HepG2 (cell line): Measurements from ENCODE around the gene TMEM63B. TPM values are rescaled to one million over a fixed set of nuclear protein-coding genes. Genes with fewer than 3 reads are reported as not detected.

ENCODE experiments used
- BORCS8-MEF2B ChIP-seq: sonication (generic); formaldehyde crosslinking; IDR thresholded peaks from 2 replicates; pipeline ENCODE4 v1.8.0; 2022; ENCODE audit warnings: mild to moderate bottlenecking, missing genetic modification reagents
- HOXA5 ChIP-seq: sonication (generic); formaldehyde crosslinking; IDR thresholded peaks from 2 replicates; pipeline ENCODE4 v1.4.0; 2020; ENCODE audit warnings: missing genetic modification reagents
- KLF15 ChIP-seq: sonication (generic); formaldehyde crosslinking; IDR thresholded peaks from 2 replicates; pipeline ENCODE4 v1.8.1; 2023; ENCODE audit warnings: borderline replicate concordance, mild to moderate bottlenecking, inconsistent platforms, missing genetic modification reagents, mixed read lengths
- MAFG ChIP-seq: sonication (generic); formaldehyde crosslinking; IDR thresholded peaks from 2 replicates; pipeline ENCODE4 v1.5.1; 2020; ENCODE audit warnings: mild to moderate bottlenecking, missing genetic modification reagents
- MNT ChIP-seq: fragments of 450-650 bp; IDR thresholded peaks from 2 replicates; pipeline ENCODE4 v1.6.1; 2016
- SP4 ChIP-seq: sonication (generic); formaldehyde crosslinking; IDR thresholded peaks from 2 replicates; pipeline ENCODE4 v1.8.1; 2023; ENCODE audit warnings: mild to moderate bottlenecking, missing genetic modification reagents
- SSRP1 ChIP-seq: IDR thresholded peaks from 2 replicates; pipeline ENCODE4 v1.6.1; 2016; ENCODE audit warnings: control low read depth
- TAF1 ChIP-seq: sonication (generic); formaldehyde crosslinking; IDR thresholded peaks from 2 replicates; pipeline ENCODE4 v1.4.0; 2020; ENCODE audit warnings: missing genetic modification reagents
- XRCC5 ChIP-seq: fragments of 200-400 bp; formaldehyde crosslinking; optimal IDR thresholded peaks from 2 replicates; pipeline ENCODE3; 2017; ENCODE audit warnings: mild to moderate bottlenecking, low read length
- ZFP36 ChIP-seq: fragments of 150-350 bp; IDR thresholded peaks from 2 replicates; pipeline ENCODE4 v1.6.1; 2018; ENCODE audit warnings: borderline replicate concordance, low read length, low read depth; ENCODE audit not compliant: partially characterized antibody
- ZFY ChIP-seq: sonication (generic); formaldehyde crosslinking; IDR thresholded peaks from 2 replicates; pipeline ENCODE4 v1.4.0; 2020; ENCODE audit warnings: missing genetic modification reagents
- ZNF160 ChIP-seq: sonication (generic); formaldehyde crosslinking; IDR thresholded peaks from 2 replicates; pipeline ENCODE4 v1.8.0; 2022; ENCODE audit warnings: mild to moderate bottlenecking, inconsistent platforms, missing genetic modification reagents
- ZNF331 ChIP-seq: sonication (generic); formaldehyde crosslinking; IDR thresholded peaks from 2 replicates; pipeline ENCODE4 v1.4.0; 2020; ENCODE audit warnings: missing genetic modification reagents
- ZNF382 ChIP-seq: sonication (generic); formaldehyde crosslinking; IDR thresholded peaks from 2 replicates; pipeline ENCODE4 v1.5.0; 2020; ENCODE audit warnings: missing genetic modification reagents, mild to moderate bottlenecking, borderline replicate concordance
- ZNF552 ChIP-seq: sonication (generic); formaldehyde crosslinking; IDR thresholded peaks from 2 replicates; pipeline ENCODE4 v1.9.0; 2022; ENCODE audit warnings: missing genetic modification reagents, mild to moderate bottlenecking, borderline replicate concordance
- polyA plus RNA-seq, 8 experiments: library from polyadenylated mRNA; depleted of rRNA in 3 of 8; stranded (reverse) in 7 of 8; unstranded in 1 of 8; fragments of >200 nt; fragmentation: Illumina TruSeq in 4 of 8; extraction: Trizol in 4 of 8; gene quantifications; 2 replicates each; pipeline versions ENCODE4 v1.2.1 to v1.2.3, GENCODE V29; 2011 to 2016; ENCODE audit warnings: low read depth in 4 of 8, missing spikeins in 1 of 8, mixed read lengths in 1 of 8; ENCODE audit not compliant: insufficient read depth in 1 of 8
- total RNA-seq, 5 experiments: library from RNA; depleted of rRNA; stranded (reverse); fragments of >200 nt; fragmentation: Illumina TruSeq; extraction: Trizol; gene quantifications; 2 replicates each; pipeline ENCODE4 v1.2.3, GENCODE V29; 2016; ENCODE audit warnings: low read depth in 1 of 5
- TF ChIP-seq, protein P1 (sequence below): sonication (generic); formaldehyde crosslinking; IDR thresholded peaks from 2 replicates; pipeline ENCODE4 v1.5.1; 2020; ENCODE audit warnings: mild to moderate bottlenecking, missing genetic modification reagents, borderline replicate concordance
- TF ChIP-seq, protein P2 (sequence below): sonication (generic); formaldehyde crosslinking; IDR thresholded peaks from 2 replicates; pipeline ENCODE4 v1.9.0; 2022; ENCODE audit warnings: missing genetic modification reagents, mild to moderate bottlenecking, borderline replicate concordance
- TF ChIP-seq, protein P3 (sequence below): sonication (generic); formaldehyde crosslinking; IDR thresholded peaks from 2 replicates; pipeline ENCODE4 v1.5.0; 2020; ENCODE audit warnings: mild to moderate bottlenecking, missing genetic modification reagents

TMEM63B gene
- total and polyA plus RNA-seq, 2 of the 13 experiments (the other 11 are each of a cell fraction or from before 2014, with no cell fraction given) = 27.4 to 75.8 TPM

DNA sequence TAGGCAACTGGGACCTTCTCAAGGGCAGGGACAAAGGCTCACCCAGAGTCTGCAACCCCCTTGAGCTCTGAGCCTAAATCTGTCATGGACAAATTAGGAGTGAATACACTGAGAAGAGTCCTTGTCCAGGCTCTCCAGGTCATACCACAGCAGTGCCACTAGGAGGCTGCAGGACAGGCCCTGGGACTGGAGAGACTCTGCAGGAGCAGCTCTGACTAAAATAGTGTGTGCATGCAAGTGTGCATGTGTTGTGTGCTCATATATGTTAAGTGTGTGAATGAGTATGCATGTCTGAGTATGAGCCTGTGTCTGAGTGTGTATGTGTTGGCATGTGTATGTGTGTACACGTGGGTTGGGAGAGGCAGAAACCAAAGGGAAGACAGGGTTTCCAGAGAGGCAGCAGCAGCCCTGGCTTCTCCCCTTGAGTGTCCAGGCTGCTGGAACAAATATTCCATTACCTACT lies 27.2 kb upstream of the TMEM63B start (continued):
- TF ChIP-seq TAF1 (CRISPR knock-in tag) (no peak), ZNF331 (peak; percentile 42; the same call in 1 of the 2 replicates), ZNF552 (CRISPR knock-in tag) (no peak), ZFP36 (no peak), ZNF382 (CRISPR knock-in tag) (no peak), ZFY (CRISPR knock-in tag) (0 out of 2 replicates have a peak, but pooled peaks have one; percentile 15), XRCC5 (peak; percentile 75), SSRP1 (CRISPR knock-in tag) (no peak), KLF15 (no peak), HOXA5 (CRISPR knock-in tag) (no peak), ZNF160 (CRISPR knock-in tag) (no peak), SP4 (CRISPR knock-in tag) (no peak), BORCS8-MEF2B (CRISPR knock-in tag) (no peak; the same call in 1 of the 2 replicates), MAFG (CRISPR knock-in tag) (no peak), MNT (peak; percentile 22; the same call in 1 of the 2 replicates)
- TF ChIP-seq, protein P1, sequence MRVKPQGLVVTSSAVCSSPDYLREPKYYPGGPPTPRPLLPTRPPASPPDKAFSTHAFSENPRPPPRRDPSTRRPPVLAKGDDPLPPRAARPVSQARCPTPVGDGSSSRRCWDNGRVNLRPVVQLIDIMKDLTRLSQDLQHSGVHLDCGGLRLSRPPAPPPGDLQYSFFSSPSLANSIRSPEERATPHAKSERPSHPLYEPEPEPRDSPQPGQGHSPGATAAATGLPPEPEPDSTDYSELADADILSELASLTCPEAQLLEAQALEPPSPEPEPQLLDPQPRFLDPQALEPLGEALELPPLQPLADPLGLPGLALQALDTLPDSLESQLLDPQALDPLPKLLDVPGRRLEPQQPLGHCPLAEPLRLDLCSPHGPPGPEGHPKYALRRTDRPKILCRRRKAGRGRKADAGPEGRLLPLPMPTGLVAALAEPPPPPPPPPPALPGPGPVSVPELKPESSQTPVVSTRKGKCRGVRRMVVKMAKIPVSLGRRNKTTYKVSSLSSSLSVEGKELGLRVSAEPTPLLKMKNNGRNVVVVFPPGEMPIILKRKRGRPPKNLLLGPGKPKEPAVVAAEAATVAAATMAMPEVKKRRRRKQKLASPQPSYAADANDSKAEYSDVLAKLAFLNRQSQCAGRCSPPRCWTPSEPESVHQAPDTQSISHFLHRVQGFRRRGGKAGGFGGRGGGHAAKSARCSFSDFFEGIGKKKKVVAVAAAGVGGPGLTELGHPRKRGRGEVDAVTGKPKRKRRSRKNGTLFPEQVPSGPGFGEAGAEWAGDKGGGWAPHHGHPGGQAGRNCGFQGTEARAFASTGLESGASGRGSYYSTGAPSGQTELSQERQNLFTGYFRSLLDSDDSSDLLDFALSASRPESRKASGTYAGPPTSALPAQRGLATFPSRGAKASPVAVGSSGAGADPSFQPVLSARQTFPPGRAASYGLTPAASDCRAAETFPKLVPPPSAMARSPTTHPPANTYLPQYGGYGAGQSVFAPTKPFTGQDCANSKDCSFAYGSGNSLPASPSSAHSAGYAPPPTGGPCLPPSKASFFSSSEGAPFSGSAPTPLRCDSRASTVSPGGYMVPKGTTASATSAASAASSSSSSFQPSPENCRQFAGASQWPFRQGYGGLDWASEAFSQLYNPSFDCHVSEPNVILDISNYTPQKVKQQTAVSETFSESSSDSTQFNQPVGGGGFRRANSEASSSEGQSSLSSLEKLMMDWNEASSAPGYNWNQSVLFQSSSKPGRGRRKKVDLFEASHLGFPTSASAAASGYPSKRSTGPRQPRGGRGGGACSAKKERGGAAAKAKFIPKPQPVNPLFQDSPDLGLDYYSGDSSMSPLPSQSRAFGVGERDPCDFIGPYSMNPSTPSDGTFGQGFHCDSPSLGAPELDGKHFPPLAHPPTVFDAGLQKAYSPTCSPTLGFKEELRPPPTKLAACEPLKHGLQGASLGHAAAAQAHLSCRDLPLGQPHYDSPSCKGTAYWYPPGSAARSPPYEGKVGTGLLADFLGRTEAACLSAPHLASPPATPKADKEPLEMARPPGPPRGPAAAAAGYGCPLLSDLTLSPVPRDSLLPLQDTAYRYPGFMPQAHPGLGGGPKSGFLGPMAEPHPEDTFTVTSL (CRISPR knock-in tag) = no peak
- TF ChIP-seq, protein P2, sequence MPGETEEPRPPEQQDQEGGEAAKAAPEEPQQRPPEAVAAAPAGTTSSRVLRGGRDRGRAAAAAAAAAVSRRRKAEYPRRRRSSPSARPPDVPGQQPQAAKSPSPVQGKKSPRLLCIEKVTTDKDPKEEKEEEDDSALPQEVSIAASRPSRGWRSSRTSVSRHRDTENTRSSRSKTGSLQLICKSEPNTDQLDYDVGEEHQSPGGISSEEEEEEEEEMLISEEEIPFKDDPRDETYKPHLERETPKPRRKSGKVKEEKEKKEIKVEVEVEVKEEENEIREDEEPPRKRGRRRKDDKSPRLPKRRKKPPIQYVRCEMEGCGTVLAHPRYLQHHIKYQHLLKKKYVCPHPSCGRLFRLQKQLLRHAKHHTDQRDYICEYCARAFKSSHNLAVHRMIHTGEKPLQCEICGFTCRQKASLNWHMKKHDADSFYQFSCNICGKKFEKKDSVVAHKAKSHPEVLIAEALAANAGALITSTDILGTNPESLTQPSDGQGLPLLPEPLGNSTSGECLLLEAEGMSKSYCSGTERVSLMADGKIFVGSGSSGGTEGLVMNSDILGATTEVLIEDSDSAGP (CRISPR knock-in tag) = no peak
- TF ChIP-seq, protein P3, sequence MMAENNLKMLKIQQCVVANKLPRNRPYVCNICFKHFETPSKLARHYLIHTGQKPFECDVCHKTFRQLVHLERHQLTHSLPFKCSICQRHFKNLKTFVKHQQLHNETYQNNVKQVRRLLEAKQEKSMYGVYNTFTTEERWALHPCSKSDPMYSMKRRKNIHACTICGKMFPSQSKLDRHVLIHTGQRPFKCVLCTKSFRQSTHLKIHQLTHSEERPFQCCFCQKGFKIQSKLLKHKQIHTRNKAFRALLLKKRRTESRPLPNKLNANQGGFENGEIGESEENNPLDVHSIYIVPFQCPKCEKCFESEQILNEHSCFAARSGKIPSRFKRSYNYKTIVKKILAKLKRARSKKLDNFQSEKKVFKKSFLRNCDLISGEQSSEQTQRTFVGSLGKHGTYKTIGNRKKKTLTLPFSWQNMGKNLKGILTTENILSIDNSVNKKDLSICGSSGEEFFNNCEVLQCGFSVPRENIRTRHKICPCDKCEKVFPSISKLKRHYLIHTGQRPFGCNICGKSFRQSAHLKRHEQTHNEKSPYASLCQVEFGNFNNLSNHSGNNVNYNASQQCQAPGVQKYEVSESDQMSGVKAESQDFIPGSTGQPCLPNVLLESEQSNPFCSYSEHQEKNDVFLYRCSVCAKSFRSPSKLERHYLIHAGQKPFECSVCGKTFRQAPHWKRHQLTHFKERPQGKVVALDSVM = no peak
